DMS53 treated with DMSO at 0.1 percent for 48 hours (cell line): ENCODE results near the gene SPNS3.

Source experiments
- DNase-seq: peaks from one replicate; lab custom pipeline; 2025; ENCODE audit not compliant: unreplicated experiment; lab: John Stamatoyannopoulos, UW

Gene SPNS3

GRCh38 chr17:4465786-4466185 is 32.0 kb downstream of the SPNS3 start:
- no peak for DNase-seq

GRCh38 chr17:4467287-4467686 is 33.5 kb downstream of the SPNS3 start:
- no peak for DNase-seq

- DNase-seq, result no peak
Observed at GRCh38 chr17:4469552-4469951, 35.8 kb downstream of the SPNS3 start.

- no peak for DNase-seq
Observed at GRCh38 chr17:4472286-4472685, 38.5 kb downstream of the SPNS3 start.

GRCh38 chr17:4474093-4474492 is 40.4 kb downstream of the SPNS3 start:
- no peak for DNase-seq

GRCh38 chr17:4475001-4475400 is 41.3 kb downstream of the SPNS3 start:
- no peak for DNase-seq

- DNase-seq, result no peak
Observed at GRCh38 chr17:4475463-4475862, 41.7 kb downstream of the SPNS3 start.

- no peak for DNase-seq
Observed at GRCh38 chr17:4476017-4476416, 42.3 kb downstream of the SPNS3 start.

- DNase-seq, result peak; percentile 31
Observed at GRCh38 chr17:4476511-4477070, 42.9 kb downstream of the SPNS3 start.

- no peak for DNase-seq
Observed at GRCh38 chr17:4477255-4477791, 43.6 kb downstream of the SPNS3 start.

- no peak for DNase-seq
Observed at GRCh38 chr17:4478318-4478830, 44.6 kb downstream of the SPNS3 start.

- no peak for DNase-seq
Observed at GRCh38 chr17:4479340-4479981, 45.7 kb downstream of the SPNS3 start.

- DNase-seq, result no peak
Observed at GRCh38 chr17:4479982-4480751, 46.4 kb downstream of the SPNS3 start.

GRCh38 chr17:4480929-4481898 is 47.5 kb downstream of the SPNS3 start:
- no peak for DNase-seq

- no peak for DNase-seq
Observed at GRCh38 chr17:4482338-4483011, 48.7 kb downstream of the SPNS3 start.

GRCh38 chr17:4483012-4483840 is 49.5 kb downstream of the SPNS3 start:
- peak; percentile 37 for DNase-seq

GRCh38 chr17:4485676-4486646 is 52.2 kb downstream of the SPNS3 start:
- DNase-seq, result no peak

GRCh38 chr17:4487296-4487695 is 53.6 kb downstream of the SPNS3 start:
- no peak for DNase-seq
